Measurements from ENCODE around the gene SPTB. TPM values are rescaled to one million over a fixed set of nuclear protein-coding genes. Genes with fewer than 3 reads are reported as not detected.
A peak's percentile ranks its signal among the peaks of the same experiment; 100 is the strongest.
"Not testable (repeated sequence)": the region's sequence is repeated elsewhere in the genome, so short reads cannot be mapped to it uniquely, and the experiment has no call there.

The SPTB gene
- 1 to 10 TPM; 2.5 to 3.3 TPM for total RNA-seq
- long read RNA-seq, donor 1, partial matches to known transcripts, result 1 of 3 reads
- long read RNA-seq, donor 1, other reads (novel, unspliced or antisense), result 2 of 3 reads
- long read RNA-seq, donor 2, partial matches to known transcripts, result 2 of 3 reads
- long read RNA-seq, donor 2, other reads (novel, unspliced or antisense), result 1 of 3 reads

- intact Hi-C loops (cut with DNase I), result loop anchor here in 1 of 2 donors (10.0 kb wide), 1 partner anchor 205 kb away; no protein-coding TSS in a partner anchor
- no peak for DNase-seq (ENCODE audit: low spot score)
These were observed at the start of gene SPTB for GRCh38 chr14:64879635-64880220. SPTB (minus strand) TSS chr14:64879907; CDS start chr14:64823094, 56,813 bp downstream.

DNA sequence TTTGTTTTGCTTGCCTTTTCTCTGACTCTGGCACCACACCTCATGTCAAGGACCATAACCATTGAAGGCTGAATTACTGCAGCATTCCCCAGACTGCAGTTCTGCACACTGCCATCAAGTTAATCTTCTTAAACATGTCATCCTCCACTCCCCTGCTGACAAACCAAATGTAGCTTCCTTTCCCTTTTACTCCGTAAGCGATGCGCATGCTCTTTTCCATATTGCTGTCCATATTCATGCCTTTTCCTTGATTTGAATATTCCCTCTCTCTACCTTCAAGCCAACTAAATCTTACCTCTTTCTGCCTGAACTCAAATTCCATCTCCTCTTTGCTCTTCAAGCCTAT is 49.3 kb upstream of the SPTB start:
- no peak for DNase-seq (ENCODE audit: low spot score)
- intact Hi-C loops (cut with DNase I), result no loop called here

DNA sequence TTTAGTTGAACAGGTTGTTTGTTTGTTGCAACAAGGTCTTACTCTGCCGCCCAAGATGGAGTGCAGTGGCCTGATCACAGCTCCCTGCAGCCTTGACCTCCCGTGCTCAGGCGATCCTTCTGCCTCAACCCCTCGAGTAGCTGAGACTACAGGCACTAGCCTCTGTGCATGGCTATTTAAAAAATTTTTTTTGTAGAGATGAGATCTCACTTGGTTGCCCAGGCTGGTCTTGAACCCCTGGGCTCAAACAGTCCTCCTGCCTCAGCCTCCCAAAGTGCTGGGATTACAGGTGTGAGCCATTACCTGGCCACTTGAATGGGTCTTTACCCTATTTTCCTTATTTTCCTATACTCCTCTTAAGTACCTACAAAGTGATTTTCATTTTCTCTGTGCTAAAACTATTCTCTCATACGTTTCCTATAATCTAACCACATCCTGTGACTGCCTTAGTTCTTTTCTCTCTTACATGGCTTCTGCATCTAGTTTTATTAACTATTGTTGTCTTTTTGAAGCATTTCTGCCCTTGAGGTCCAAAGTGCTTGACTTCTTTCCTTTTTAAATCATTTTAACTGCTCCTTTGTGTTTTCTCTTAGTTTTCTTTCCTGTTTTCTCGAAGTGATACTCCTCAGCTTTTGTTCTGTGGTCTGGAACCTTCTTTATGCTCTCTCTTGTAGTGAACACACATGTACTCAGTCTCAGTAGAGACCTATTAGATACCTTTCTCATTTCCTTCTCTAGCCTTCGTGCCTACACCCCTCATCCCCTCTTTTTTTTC is 48.7 kb upstream of the SPTB start:
- intact Hi-C loops (cut with DNase I), result no loop called here
- DNase-seq (ENCODE audit: low spot score), result no peak

GRCh38 chr14:64927031-64927430 is 47.3 kb upstream of the SPTB start:
- intact Hi-C loops (cut with DNase I), result no loop called here
- no peak for DNase-seq (ENCODE audit: low spot score)

DNA sequence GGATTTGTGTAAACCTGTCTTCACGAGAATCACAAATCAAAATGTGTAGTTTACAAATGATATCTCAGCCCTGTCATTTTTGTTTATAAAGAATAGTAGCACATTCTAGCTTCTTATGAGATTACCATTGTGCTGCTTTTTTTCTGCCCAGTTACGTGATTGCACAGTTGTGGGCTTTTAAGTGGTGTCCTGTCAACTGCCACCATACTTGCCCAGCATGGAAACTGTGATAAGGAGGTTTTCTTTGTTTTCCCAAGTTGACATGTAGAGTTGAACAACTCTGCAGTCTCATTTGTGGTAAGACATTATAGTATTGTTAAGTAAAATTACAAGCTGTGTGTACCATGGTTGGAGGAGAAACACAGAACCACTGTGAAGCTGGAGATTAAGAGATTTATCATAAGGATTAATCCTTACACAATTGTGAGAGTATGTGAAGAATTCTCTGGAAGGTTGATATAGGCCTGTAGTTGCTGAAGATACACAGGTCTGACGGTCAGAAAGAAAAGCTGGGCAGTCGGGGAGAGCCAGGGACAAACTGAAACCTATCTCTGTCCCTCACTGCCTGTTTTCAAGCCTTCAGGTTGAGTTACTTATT is 46.8 kb upstream of the SPTB start:
- intact Hi-C loops (cut with DNase I), result no loop called here

DNA sequence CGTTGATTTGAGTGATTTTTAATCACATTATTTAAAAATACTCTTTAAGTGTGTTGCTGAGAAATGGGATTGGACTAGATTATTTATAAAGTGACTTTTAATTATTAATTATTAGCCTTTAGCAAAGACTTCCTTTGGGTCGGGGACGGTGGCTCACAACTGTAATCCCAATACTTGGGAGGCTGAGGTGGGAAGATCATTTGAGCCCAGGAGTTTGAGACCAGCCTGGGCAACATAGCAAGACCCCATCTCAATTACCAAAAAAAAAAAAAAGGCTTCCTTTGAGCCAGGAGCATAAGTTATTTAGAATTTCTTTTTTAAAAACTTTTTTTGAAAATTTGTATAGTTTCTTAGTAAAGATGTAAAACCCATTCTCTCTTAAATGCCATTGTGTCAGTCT is 43.3 kb upstream of the SPTB start:
- DNase-seq (ENCODE audit: low spot score), result no peak
- intact Hi-C loops (cut with DNase I), result no loop called here

More for the DNA sequence above, 46.8 kb upstream of the SPTB start:
- DNase-seq (ENCODE audit: low spot score), result no peak

DNA sequence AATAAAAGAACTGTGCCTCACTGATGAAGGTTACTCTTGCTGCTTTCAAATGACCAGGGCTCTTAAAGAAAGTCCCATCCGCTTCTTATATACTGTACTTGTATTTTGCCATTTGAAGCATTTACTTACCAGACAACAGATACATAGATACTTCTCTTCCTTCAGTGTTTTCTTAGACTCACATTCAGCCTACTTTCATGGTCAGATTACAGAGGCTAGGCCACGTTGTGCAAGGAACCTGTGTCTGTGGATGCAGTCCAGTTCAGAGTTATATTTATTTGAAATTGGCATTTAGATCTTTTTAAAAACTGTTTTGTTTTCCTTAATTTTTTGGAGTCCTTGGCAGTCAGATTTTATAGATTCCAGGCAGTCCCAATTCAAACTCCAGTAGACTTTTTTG is 40.8 kb upstream of the SPTB start:
- no peak for DNase-seq (ENCODE audit: low spot score)
- intact Hi-C loops (cut with DNase I), result no loop called here

- DNase-seq (ENCODE audit: low spot score), result no peak
- intact Hi-C loops (cut with DNase I), result no loop called here
These were observed 39.9 kb upstream of the SPTB start for GRCh38 chr14:64919618-64920017.

DNA sequence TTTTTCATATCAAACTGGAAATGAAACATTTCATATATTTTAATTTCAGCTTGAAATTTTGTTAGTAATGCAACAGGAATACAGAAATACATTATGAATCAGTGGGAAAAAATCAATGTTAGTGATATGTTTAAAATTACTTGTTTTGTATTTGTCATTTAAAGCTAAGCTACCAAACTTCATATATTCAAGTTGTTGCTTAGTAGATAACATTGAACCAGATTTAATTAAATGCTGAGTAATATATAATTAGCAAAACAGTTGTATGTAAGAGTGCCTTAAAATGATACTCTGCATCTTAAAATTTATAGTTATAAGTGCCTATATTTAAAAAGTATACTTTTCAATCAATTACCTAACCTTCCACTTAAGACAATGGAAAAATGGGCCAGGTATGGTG is 39.5 kb upstream of the SPTB start:
- intact Hi-C loops (cut with DNase I), result no loop called here
- DNase-seq (ENCODE audit: low spot score), result no peak

GRCh38 chr14:64918216-64918615 is 38.5 kb upstream of the SPTB start:
- intact Hi-C loops (cut with DNase I), result no loop called here
- no peak for DNase-seq (ENCODE audit: low spot score)

GRCh38 chr14:64915797-64916196 is 36.1 kb upstream of the SPTB start:
- intact Hi-C loops (cut with DNase I), result no loop called here
- no peak for DNase-seq (ENCODE audit: low spot score)

DNA sequence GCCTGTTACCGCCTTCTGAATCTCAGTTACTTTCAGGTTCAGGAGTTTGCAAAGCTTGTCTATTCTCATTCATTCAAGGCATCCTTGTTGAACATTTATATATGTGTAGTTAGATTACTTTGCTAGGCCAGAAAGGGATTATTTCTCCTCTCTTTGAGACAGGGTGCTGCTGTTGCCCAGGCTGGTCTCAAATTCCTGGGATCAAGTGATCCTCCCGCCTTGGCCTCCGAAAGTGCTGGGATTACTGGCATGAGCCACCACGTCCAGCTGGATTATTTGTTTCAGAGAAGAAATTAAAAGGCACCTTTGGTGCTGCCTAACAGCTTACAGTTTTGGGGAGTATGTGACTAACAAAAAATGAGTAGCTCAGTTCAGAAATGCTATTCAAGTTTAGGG is 35.3 kb upstream of the SPTB start:
- intact Hi-C loops (cut with DNase I), result no loop called here
- no peak for DNase-seq (ENCODE audit: low spot score)

DNA sequence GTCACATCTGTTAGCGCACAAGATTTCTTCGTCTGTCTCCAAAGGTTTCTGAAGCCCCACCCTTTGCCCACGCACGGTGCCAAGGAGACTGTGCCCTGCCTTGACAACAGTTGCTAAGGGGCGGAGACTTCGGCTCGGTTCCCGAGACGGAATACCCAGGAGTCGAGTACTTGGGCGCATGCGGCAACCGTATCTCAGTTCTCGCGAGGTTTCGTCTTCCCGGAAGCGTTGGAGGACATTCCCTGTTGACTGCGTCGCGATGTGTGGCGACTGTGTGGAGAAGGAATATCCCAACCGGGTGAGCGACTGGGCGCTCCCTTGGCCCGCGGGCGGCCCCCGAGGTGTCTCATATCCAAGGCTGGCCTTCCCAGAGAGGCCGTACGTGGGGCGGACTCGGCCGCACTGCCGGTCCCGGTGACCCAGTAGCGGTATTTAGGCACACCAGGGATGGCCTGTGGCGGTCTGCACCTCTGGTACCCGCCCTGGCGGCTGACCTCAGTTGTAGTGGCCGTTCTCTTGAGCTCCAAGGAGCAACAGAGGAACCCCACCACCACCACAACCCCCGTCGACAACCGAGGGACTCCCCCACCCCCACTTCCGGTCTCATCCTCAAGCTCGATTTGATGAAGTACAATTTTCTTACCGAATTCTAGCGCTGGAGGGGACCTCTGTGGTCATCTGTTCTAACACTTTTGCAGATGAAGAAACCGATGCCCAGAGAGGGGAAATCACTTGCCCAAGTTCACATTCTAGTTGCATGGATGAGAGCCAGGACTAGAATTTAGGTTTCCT is 34.7 kb upstream of the SPTB start, which contains the start of gene CHURC1:
TSS of gene CHURC1 (plus strand) at position 219 of the 792 bp plus-strand sequence. CDS start at position 260, 41 bp downstream.
- intact Hi-C loops (cut with DNase I), result no loop called here
- DNase-seq (ENCODE audit: low spot score), result peak; percentile 99

DNA sequence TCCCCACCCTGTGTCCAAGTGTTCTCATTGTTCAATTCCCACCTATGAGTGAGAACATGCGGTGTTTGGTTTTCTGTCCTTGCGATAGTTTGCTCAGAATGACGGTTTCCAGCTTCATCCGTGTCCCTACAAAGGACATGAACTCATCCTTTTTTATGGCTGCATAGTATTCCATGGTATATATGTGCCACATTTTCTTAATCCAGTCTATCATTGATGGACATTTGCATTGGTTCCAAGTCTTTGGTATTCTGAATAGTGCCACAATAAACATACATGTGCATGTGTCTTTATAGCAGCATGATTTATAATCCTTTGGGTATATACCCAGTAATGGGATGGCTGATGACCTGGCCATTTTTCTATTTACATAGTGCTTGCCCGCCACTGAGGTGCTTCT is 33.8 kb upstream of the SPTB start:
- DNase-seq (ENCODE audit: low spot score); intact Hi-C loops (cut with DNase I): not testable (repeated sequence)

DNA sequence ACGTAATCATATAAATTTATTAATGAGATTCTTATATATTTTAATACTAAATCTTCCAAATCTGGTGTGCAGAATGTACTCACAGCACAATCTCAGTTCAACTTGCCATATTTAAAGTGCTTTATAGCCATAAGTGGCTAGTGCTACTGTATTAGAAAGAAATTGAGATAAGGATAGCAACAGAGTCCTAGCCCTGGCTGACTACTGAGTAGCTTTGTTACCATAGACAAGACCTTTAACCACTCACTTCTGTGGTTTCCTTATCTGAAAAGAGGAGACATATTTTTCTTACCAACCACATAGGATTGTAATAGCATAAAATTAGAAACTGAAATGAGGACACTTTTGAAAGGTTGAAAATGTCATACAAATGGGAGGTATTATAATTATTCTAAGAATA is 32.6 kb upstream of the SPTB start:
- DNase-seq (ENCODE audit: low spot score), result no peak
- intact Hi-C loops (cut with DNase I), result no loop called here

GRCh38 chr14:64910847-64911495 is 31.3 kb upstream of the SPTB start:
- intact Hi-C loops (cut with DNase I), result no loop called here

DNA sequence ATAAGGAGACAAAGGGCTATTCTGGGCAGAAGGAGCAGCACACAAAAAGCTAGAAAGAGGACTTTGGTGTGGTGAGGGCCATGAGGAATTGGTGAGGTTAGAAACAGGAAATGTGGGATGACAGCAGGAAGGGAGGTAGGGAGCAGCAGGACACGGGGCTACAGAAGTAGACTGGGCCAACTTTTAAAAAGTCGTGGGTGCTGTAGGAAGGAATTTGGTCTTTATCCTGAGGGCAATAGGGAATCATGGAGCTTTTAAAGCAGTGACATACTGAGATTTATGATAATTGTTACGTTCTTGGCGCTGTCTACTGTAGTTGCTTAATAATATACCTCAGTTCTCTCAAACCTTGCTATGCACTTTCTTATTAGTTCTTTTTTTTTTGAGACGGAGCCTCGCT is 26.3 kb upstream of the SPTB start:
- intact Hi-C loops (cut with DNase I), result no loop called here
- no peak for DNase-seq (ENCODE audit: low spot score)

More at GRCh38 chr14:64910847-64911495, 31.3 kb upstream of the SPTB start:
- DNase-seq (ENCODE audit: low spot score), result no peak

- no peak for DNase-seq (ENCODE audit: low spot score)
- intact Hi-C loops (cut with DNase I), result loop anchor here in 1 of 2 donors (10.0 kb wide), 1 partner anchor 75 kb away; no protein-coding TSS in a partner anchor
These were observed 20.3 kb upstream of the SPTB start for GRCh38 chr14:64899958-64900357.

- intact Hi-C loops (cut with DNase I), result loop anchor here (5.0 to 10.0 kb wide), 2 partner anchors 67 to 70 kb away; no protein-coding TSS in a partner anchor
These were observed 12.2 kb upstream of the SPTB start for GRCh38 chr14:64891839-64892375.

More at GRCh38 chr14:64891839-64892375, 12.2 kb upstream of the SPTB start:
- no peak for DNase-seq (ENCODE audit: low spot score)
